ENCODE measurements around the gene SEPTIN8.

SEPTIN8 gene

DNA sequence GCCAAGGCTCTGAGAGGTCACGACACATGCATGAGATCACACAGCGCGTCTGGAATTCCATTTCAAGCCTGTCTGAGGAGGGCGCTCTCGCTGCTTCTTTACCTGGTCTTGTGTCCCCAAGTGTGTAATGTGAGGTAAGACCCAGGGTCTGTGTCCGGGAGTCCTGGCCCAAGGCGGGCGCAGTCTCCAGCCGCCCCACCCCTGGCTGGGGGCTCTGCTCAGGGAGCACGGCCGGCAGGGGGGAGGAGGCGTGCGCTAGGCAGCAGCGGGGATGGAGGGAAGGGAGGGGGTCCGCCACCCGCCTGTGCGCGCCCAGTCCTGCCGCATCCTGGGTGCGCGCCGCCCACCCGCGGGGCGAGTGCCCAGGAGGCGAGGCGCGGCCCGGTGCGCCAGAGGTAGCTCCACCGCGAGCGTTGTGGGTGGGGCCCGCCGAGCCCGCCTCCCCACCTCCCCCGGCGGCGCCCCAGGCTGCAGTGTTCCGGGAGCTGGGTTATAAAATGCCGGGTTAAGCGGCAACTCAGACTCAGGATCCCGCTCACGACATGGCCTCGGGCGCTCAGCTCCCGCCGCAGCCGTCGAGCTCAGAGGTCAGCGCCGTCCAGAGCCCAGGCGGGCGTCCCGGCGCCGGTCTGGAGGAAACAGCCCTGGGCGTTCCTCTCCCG, 30.0 kb downstream of the SEPTIN8 start, which contains the start of gene CCNI2 (continued):
- TF ChIP-seq ZNF132 (tag by site-specific recombination; IDR thresholded peaks at IDR 0.05; ENCODE audit: borderline replicate concordance) = no peak
- TF ChIP-seq FEZF1 (tag by site-specific recombination; IDR thresholded peaks at IDR 0.05) = no peak
- TF ChIP-seq ZNF621 (tag by site-specific recombination; IDR thresholded peaks at IDR 0.05) = no peak
- TF ChIP-seq IKZF3 (tag by site-specific recombination; IDR thresholded peaks at IDR 0.05) = peak; percentile 7; the same call in 1 of the 2 replicates
- TF ChIP-seq, protein P1, sequence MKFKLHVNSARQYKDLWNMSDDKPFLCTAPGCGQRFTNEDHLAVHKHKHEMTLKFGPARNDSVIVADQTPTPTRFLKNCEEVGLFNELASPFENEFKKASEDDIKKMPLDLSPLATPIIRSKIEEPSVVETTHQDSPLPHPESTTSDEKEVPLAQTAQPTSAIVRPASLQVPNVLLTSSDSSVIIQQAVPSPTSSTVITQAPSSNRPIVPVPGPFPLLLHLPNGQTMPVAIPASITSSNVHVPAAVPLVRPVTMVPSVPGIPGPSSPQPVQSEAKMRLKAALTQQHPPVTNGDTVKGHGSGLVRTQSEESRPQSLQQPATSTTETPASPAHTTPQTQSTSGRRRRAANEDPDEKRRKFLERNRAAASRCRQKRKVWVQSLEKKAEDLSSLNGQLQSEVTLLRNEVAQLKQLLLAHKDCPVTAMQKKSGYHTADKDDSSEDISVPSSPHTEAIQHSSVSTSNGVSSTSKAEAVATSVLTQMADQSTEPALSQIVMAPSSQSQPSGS (tag by site-specific recombination; IDR thresholded peaks at IDR 0.05; ENCODE audit: low read depth) = no peak
- peak; percentile 52 for TF ChIP-seq CTCF (tag by site-specific recombination; IDR thresholded peaks at IDR 0.05)
- TF ChIP-seq ZNF146 (tag by site-specific recombination; IDR thresholded peaks at IDR 0.05) = no peak
- no peak for TF ChIP-seq ZNF558 (tag by site-specific recombination; IDR thresholded peaks at IDR 0.05)
- TF ChIP-seq ZNF121 (tag by site-specific recombination; IDR thresholded peaks at IDR 0.05) = 0 out of 2 replicates have a peak, but pooled peaks have one; percentile 8
- no peak for TF ChIP-seq ZNF658 (tag by site-specific recombination; IDR thresholded peaks at IDR 0.05)
- no peak for TF ChIP-seq ZNF174 (tag by site-specific recombination; IDR thresholded peaks at IDR 0.05)
- TF ChIP-seq ZSCAN30 (tag by site-specific recombination; IDR thresholded peaks at IDR 0.05) = no peak
- TF ChIP-seq ZNF302 (tag by site-specific recombination; IDR thresholded peaks at IDR 0.05; ENCODE audit: low read depth) = no peak
- TF ChIP-seq YY1 (tag by site-specific recombination; IDR thresholded peaks at IDR 0.05) = no peak
- TF ChIP-seq MEIS1 (CRISPR knock-in tag; IDR thresholded peaks at IDR 0.05; ENCODE audit: borderline replicate concordance) = no peak

DNA sequence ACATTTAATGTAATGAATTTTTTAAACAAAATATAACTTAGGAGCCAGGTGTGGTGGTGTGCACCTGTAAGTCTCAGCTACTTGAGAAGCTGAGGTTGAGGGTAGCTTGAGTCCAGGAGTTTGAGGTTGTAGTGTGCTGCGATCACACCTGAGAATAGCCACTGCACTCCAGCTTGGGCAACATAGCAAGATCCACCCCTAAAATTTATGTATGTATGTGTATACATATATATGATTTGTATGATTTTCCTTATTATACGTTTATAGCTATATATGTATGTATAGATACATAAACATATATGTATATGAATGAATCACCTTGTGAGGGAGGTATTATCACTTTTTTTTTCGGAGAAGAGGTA, 30.5 kb downstream of the SEPTIN8 start:
- POLR2A ChIA-PET = interaction anchor here (0.8 to 1.7 kb wide), 2 partner anchors 9 to 73 kb away, joined by 3 to 8 read pairs; partner anchors contain the start of gene KIF3A
- no peak overlapping the region for H3K4me3 ChIP-seq (ENCODE audit: low read depth, low read length)
- TF ChIP-seq SALL2 (tag by site-specific recombination; IDR thresholded peaks at IDR 0.05; ENCODE audit: borderline replicate concordance) = no peak
- TF ChIP-seq ZNF121 (tag by site-specific recombination; IDR thresholded peaks at IDR 0.05) = peak; percentile 63; the same call in 1 of the 2 replicates
- CTCF ChIA-PET = interaction anchor here (0.6 to 2.1 kb wide), 16 partner anchors 8 to 559 kb away, joined by 3 to 6 read pairs (median 3); no protein-coding TSS in a partner anchor
- no peaks in the 10 kb centered on the region for H3K4me1 ChIP-seq (ENCODE audit: control insufficient read depth, insufficient read depth, low read length)
- H3K36me3 ChIP-seq (ENCODE audit: control insufficient read depth in 2 of 2, insufficient read depth in 1 of 2, low read length in 2 of 2) = no peaks in the 10 kb centered on the region
- no peak overlapping the region for H3K27ac ChIP-seq (ENCODE audit: extremely low read depth, low read depth, low read length)
- no peaks in the 10 kb centered on the region for H3K9me3 ChIP-seq (ENCODE audit: control insufficient read depth, insufficient read depth, low read depth, low read length)

- ChIA-PET POLR2A (no interaction called here), CTCF (interaction anchor here (0.6 to 1.1 kb wide), 5 partner anchors 13 to 667 kb away, joined by 3 read pairs; no protein-coding TSS in a partner anchor)
- no peak overlapping the region for H3K27ac ChIP-seq (ENCODE audit: extremely low read depth, low read depth, low read length)
- H3K4me1 ChIP-seq (ENCODE audit: control insufficient read depth, insufficient read depth, low read length) = no peaks in the 10 kb centered on the region
- H3K4me3 ChIP-seq (ENCODE audit: low read depth, low read length) = no peak overlapping the region
- H3K36me3 ChIP-seq (ENCODE audit: control insufficient read depth in 2 of 2, insufficient read depth in 1 of 2, low read length in 2 of 2) = no peaks in the 10 kb centered on the region
- H3K9me3 ChIP-seq (ENCODE audit: control insufficient read depth, insufficient read depth, low read depth, low read length) = no peaks in the 10 kb centered on the region
- TF ChIP-seq ZSCAN16 (tag by site-specific recombination; IDR thresholded peaks at IDR 0.05) (no peak), PRDM1 (tag by site-specific recombination; IDR thresholded peaks at IDR 0.05) (peak; percentile 92)
Observed at GRCh38 chr5:132744659-132745058, 32.4 kb downstream of the SEPTIN8 start.
